LNCaP clone FGC (cell line): ENCODE data around the gene CLDN1.

Experiments
- DNase-seq: peaks from one replicate; pipeline ENCODE4 v3.0.0-alpha.2; 2011; ENCODE audit warnings: low read depth
- H3K4me3 ChIP-seq: 2 replicates; pipeline ENCODE4 v1.5.1; 2011; ENCODE audit warnings: mild to moderate bottlenecking, low read depth, low read length, control low read depth
- TF ChIP-seq, protein P1 (sequence below): IDR thresholded peaks from 2 replicates; pipeline ENCODE4 v1.5.1; 2012; ENCODE audit warnings: mild to moderate bottlenecking; ENCODE audit not compliant: control insufficient read depth, insufficient read depth; ENCODE audit errors: extremely low read depth

CLDN1 gene

DNA sequence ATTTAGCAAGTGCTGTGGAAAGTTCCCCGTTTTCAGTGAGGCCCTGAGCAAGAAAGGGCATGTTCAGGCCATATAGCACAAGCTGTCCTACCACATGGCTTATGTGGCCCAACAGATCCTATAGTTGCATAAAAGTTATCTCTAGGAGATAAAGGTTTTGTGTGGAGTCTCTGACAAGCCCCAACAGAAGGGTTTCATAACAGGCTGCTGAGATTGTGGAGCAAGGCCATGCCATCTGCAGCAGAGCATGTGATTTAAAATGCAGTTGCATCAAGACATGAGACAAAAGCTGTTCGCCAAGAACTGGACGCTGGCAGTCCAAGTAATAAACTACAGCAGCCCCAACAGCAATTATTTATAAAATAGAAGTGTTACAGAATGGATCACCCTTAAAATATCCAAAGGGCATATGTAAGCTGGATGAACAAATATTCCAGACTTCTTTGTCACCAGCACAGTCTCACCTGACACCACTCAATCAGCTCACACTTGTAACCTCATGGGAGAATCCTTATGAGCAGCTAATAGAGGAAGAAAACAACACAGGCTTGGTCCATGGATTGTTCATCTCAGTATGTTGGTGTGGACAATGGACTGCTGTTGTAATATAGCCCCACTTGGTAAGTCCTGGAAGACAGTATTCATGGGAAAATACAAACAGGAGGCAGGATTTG, 14.4 kb upstream of the CLDN1 start:
- no peak overlapping the region for H3K4me3 ChIP-seq
- no peak for DNase-seq
- TF ChIP-seq, protein P1, sequence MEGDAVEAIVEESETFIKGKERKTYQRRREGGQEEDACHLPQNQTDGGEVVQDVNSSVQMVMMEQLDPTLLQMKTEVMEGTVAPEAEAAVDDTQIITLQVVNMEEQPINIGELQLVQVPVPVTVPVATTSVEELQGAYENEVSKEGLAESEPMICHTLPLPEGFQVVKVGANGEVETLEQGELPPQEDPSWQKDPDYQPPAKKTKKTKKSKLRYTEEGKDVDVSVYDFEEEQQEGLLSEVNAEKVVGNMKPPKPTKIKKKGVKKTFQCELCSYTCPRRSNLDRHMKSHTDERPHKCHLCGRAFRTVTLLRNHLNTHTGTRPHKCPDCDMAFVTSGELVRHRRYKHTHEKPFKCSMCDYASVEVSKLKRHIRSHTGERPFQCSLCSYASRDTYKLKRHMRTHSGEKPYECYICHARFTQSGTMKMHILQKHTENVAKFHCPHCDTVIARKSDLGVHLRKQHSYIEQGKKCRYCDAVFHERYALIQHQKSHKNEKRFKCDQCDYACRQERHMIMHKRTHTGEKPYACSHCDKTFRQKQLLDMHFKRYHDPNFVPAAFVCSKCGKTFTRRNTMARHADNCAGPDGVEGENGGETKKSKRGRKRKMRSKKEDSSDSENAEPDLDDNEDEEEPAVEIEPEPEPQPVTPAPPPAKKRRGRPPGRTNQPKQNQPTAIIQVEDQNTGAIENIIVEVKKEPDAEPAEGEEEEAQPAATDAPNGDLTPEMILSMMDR = no peak

DNA sequence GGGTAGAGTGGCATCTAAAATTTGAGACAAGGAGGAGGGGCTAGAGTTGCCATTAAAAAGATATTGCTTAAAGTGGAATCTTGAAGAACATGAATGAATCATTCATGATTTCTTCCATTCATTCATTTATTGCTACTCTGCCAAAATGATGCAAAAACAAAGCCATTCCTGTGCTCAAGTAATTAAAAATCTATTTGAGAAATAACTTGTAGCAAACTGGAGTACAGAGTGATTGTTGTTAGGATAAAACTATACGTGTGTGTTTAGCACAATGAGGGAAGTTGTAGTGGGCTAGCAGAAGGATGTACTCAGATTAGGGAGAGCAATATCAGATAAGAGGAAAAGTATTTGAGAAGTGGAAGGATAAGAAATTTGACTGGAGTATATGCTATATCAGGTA, 11.7 kb upstream of the CLDN1 start:
- TF ChIP-seq, protein P1 = no peak
- DNase-seq = no peak

DNA sequence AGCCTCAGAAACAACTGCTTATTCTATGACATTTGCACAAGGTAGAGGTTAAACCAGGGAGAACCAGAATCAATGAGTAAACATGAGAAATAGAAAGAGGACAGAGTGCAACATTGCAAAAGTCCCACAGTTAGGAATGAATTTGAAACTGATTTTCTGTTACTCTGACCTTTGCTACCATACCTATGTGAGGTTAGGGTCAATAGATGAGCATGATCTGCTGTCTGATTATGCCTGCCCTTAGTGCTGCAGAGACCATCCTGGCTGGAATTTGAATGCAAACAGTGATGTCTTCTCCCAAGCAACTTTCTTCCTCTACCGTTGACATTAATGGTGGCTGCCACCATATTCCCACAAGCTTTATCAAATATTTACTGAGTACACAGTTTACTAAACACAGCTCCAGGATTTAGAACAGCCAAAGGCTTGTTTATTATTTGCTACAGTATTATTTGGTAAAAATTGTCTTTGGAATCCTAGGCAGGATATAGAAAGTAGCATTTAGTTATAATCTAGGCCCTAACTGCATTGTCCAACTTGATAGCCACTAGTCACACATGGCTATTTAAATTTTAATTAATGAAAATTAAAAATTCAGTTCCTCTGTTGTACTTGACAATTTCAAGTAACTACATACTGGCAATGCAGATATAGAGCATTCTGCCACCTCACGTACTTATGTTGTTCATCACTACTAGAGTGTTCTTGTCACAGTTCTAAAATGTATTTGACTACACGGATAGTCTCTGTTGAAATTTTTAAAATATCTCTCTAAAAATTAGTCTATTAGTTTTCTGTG, 8.9 kb upstream of the CLDN1 start:
- DNase-seq = no peak
- H3K4me3 ChIP-seq = no peak overlapping the region
- TF ChIP-seq, protein P1 = no peak

More for the DNA sequence above, 11.7 kb upstream of the CLDN1 start:
- H3K4me3 ChIP-seq = no peak overlapping the region

DNA sequence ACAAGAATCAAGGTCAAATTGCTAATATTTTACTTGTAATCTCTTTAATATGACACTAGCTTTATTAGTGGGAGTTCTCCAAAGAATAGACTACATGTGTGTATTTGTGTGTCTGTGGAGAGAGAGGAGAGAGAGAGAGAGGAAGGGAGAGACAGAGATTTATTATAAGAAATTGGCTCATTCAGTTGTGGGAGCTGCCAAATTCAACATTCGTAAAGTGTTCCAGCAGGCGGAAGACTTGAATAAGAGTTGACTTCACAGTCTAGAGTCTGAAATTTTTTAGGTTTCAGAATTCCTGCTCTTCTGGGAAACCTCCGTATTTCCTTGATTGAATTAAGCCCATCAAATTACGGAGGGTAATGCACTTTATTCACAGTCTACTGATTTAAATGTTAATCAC, 4.7 kb upstream of the CLDN1 start:
- TF ChIP-seq, protein P1 = 0 out of 2 replicates have a peak, but pooled peaks have one; percentile 21
- H3K4me3 ChIP-seq = no peak overlapping the region
- peak; percentile 89 for DNase-seq

DNA sequence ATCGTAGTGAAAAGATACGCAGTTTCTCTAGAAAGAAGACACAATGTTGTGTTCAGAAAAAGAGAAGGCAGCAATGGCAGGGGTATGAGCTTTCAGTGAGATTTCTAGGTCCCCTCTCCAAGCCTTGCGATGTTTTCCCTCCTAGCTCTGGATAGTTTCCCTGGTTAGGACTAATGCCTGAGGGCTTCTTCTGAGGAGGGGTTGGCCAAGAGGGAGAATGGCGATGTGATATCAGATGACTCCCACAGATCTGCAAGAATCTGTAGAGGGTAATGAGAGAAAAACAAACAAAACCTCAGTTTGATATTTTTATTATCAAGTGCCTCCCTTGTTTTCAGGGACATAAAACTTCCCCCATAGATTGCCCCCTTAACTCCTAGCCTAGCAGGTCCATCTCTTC, 4.1 kb upstream of the CLDN1 start:
- no peak for DNase-seq
- no peak overlapping the region for H3K4me3 ChIP-seq
- TF ChIP-seq, protein P1 = no peak

DNA sequence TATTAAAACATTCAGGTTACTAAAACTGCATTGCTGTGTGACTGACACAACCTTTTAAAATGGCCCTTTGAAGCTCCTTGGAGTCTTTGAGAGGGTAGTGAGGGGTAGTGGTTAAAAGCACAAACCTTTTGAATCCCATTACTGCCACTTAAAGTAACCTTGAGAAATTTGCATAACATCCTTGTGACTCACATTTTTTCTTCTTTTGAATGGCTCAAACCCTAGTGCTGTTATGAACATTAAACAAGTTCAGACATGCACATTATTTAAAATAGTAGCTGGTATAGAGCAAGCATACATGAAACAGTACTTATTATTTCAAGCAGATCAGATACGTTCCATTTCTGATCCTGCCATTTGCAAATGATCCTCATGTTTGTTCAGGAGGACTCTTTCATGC, 3.7 kb upstream of the CLDN1 start:
- no peak overlapping the region for H3K4me3 ChIP-seq
- TF ChIP-seq, protein P1 = no peak
- DNase-seq = no peak
